LoVo (cell line): ENCODE data around the gene TREH.
A peak's percentile ranks its signal among the peaks of the same experiment; 100 is the strongest.

ENCODE experiments used
- DNase-seq: peaks from one replicate; pipeline ENCODE4 v3.0.0-alpha.2; 2016; ENCODE audit warnings: low spot score

The TREH gene

GRCh38 chr11:118610773-118611432, 68.5 kb downstream of the TREH start:
- peak; percentile 43 for DNase-seq

- DNase-seq, result no peak
These were observed 69.2 kb downstream of the TREH start for GRCh38 chr11:118610225-118610772.

GRCh38 chr11:118609380-118610224, 69.8 kb downstream of the TREH start:
- DNase-seq, result no peak

GRCh38 chr11:118608360-118609227, 70.9 kb downstream of the TREH start:
- DNase-seq, result peak; percentile 48

GRCh38 chr11:118607401-118608359, 71.8 kb downstream of the TREH start, which contains the start of gene PHLDB1:
PHLDB1 (plus strand) TSS chr11:118607615; CDS start chr11:118613837, 6,222 bp downstream.
- peak; percentile 66 for DNase-seq
